GM15510 (cell line): ENCODE data around the gene ABCF2.

Experiments used
- POLR2A ChIP-seq: IDR thresholded peaks from 3 replicates; pipeline ENCODE4 v1.6.1; 2011; ENCODE audit warnings: borderline replicate concordance; ENCODE audit not compliant: insufficient read length; ENCODE audit errors: extremely low read depth

The ABCF2 gene

DNA sequence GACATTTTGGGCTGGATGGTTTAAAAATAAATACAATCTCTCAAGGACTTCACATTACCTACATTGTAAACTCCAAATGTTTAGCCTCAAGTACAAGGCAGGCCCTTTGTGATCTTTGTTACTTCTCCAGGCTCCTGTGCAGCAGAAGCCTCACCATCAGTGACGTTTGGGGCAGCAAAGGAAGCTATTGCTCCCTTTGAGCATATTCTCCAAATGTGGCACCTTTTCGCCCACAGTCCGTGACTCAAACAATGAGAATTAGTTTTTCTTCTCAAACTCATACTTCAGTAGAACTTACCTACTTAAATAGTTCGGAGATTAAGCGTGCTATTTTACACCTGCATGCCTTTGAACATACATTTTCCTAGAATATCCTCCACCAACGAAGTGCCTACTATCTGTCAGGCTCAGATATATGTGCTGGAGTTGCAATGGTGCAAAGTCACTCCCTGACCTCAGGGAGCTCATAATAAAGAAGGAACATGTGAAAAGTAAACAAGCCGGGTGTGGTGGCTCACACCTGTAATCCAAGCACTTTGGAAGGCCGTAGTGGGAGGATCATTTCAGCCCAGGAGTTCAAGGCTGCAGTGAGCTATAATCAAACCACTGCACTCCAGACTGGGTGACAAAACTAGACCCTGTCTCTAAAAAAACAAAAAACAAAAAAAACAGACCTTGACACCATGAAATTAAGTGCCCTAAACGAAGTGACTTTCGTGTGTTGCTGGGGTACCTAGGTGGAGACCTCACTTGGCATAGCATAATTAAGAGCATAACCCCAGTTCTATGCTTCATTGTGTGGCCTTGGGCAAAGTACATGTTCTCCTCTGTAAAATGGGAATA lies 1.2 kb upstream of the ABCF2 start:
- TF ChIP-seq POLR2A: no peak

DNA sequence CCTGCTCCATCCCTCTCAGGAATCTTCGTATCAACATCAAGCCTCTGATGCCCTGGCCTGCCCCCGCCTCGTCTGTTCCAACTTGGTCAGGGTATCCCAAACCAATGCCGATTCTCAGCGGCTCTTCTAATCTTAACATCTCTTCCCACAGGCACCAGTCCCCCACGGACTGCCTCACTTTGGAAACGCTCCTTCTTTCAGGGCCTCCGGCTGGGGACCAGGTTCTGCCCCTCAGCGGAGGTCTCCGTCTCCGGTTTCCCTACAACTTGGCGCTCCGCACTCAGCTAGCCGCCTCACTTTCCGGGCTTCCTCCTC lies 488 bp downstream of the ABCF2 start:
- TF ChIP-seq POLR2A: no peak

DNA sequence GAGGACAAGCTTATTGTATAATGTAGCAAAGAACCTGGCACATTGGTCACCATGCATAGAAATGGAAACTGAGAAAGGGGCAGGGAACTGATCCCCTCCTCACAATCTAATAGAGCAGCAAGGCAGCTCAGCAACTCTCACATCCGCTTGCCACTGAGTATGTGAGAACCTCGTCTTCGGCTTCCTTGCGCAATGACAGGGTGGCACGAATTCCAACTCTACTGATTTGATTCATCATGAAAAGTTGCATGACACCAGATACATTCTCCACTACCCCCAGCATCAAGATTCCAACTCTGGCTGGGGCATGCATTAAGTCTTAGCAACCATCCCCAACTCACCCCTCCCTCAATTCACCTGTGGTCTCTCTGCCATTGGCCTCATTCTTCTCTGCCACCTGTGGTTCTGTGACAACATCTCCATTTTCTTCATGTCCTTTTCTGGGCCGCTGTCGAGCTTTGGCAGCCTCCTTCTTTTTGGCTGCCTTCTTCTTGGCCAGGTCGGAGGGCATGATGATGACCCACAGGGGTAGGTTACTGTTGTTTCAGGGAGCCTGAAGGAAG lies 976 bp downstream of the ABCF2 start:
- TF ChIP-seq POLR2A: no peak

DNA sequence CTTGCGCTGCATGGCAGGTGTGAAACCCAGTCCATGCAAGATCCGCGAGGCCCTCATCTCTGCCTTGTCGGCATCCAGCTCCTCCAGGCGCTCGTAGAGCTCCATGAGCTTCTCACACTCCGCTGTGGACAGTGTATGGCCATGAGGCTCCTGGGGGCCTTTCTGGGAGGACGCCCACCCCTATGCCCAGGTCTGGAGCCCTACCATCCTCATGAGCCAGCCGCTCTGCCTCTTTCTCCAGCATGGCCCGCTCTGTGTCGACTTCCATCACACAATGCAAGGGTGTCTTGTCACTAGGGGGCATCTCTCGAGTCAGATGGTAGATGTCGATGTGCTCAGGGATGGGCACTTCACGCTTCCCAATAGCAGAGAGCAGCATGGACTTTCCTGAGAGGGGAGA lies 3.3 kb downstream of the ABCF2 start:
- TF ChIP-seq POLR2A: no peak

DNA sequence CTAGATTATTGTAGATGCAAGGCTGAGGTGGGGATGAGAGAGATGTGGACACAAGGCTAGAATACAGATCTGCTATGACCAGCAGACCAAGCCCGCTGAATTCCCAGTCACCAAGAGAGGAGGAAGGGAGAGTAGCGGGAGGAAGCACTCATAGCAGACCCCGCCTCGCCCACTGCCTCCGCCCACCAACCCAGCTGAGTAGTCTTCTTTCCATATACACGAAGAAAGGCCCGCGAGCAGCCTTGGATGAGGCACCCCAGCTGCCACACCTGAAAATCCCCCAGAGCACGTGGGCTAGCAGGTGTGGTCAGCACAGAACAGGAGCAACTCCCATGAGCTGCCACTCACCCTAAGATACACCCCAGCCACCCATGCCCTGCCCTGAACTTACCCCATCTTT lies 8.8 kb downstream of the ABCF2 start:
- TF ChIP-seq POLR2A: no peak

DNA sequence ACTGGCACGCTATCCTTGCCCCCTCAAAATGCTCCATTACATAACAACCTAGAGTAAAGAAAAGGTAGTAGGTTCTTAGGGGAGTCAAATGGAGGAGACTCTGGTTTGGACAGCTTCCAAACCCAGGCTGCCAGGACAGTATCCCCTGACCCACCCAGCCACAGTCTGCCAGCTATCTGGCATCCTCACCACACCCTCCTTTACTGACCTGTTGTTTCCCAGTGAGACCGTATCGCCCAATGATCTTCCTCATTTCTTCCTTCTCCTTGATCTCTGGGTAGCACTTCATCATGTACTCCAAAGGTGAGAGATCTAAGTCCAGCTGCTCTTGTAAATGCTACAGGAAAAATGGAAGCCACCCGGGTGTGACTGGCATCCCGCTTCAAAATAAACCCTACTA lies 11.6 kb downstream of the ABCF2 start:
- no peak for TF ChIP-seq POLR2A

DNA sequence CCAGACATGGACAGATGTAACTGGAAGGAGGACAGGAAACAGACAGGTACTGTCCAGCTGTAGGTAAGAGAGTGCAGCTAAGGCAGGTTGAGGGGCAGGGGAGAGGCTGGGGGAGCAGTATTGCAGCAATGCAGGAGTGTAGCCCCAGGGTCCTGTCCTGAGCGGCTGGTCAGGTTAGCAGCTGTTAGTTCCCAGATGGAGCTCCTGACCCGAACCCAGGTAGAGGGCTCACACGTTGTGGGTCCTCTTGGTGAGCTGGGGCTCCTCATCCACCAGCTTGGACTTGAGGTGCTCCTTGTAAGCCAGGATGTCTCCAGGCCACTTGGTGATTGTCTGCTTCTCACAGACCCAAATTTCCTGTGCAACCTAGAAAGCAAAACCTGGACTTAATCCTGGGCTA lies 13.2 kb downstream of the ABCF2 start:
- no peak for TF ChIP-seq POLR2A

DNA sequence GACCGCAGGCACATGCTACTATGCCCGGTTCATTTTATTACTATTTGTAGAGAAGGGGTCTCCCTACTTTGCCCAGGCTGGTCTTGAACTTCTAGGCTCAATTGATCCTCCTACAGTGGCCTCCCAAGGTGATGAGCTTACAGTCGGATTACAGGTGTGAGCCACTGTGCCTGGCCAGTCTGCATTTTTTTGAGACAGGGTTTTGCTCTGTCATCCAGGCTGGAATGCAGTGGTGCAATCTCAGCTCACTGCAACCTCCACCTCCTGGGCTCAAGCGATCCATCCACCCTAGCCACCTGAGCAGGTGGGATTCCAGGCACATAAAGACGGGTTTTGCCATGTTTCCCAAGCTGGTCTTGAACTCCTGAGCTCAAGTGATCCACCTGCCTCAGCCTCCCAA lies 14.4 kb downstream of the ABCF2 start:
- no peak for TF ChIP-seq POLR2A

DNA sequence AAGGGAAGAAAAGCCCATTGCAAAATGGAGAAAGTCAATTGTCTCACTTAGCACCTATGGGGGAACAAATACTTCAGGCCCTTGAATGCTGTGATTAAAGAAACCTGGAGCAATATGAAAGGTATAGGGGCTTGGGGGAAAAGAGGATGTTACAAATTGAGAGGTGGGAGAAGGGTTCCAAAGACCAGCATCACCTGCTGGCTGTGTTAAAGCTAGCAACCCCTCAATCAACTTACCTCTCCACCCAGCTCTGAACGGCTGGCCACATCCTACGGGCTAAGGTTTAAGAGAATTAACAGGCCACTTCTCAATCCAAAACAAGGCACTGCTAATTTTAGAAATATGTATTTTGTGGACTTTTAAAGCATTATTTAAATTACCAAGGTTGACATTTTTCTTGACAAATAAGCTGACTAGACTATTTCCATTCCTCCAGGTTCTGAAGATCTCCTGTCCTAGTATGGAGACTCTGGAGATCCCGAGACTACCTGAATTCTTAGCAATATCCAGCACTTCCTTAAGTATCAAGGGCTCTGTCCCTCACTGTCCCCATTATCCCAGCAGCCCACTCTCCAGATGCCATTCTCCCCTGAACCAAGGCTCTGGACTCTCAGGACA lies 15.7 kb downstream of the ABCF2 start:
- no peak for TF ChIP-seq POLR2A

DNA sequence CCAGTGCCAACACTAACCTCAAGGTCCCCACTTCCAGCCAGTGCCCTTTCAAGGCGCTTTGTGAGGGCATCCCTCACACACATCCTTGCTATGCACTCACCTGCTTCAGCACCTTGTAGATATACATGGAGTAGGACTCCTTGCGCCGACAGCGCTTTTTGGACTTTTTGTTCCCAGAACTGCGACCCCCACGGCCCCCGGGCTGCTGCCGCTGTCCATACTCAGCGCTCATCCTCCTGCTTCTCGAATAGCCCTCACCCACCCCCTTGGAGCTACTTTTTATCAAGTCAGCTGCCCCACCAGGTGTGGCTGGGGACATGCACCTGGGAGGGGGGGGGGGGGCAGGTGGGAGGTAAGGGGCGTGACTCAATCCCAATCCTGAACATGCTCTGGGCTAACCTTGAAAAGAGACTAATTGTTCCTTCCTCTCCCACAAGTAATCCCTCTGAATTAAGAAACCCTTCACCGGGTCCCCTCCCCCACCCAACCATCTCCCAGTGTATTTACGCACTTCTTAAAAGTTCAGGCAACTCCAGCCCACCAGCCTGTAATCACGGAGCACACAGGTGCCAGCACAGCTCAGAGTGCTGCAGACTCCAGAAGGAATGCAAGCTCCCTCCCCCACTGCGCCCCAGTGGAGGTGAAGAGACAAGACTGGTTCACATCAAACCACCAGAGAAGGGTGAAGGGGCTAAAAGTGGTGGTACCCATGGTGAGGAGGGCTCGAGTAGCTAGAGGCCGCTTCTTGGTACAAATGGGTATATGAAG lies 16.7 kb downstream of the ABCF2 start, which contains the start of gene H2BK1:
TSS of gene H2BK1 (minus strand) at position 402 of the 768 bp plus-strand sequence. CDS start at position 232, 170 bp downstream.
- no peak for TF ChIP-seq POLR2A

DNA sequence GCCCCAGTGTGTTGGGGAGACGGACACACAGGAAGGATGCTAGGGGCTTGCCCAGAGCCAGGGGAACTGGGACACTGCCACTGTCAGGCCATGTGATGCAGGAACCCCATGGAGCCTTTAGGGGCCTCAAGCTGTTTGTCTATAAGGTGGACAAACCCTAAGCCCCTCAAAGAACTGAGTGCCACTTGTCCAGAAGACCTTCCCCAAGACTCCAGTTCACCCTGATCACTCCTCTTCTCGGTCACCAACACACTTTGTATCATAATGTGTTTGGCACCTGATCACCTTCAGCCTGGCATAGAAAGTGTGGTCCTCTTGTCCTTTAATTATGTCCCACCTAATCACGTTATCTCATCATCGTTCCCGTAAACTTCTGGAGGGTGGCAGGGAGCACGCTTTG lies 17.4 kb downstream of the ABCF2 start:
- no peak for TF ChIP-seq POLR2A

DNA sequence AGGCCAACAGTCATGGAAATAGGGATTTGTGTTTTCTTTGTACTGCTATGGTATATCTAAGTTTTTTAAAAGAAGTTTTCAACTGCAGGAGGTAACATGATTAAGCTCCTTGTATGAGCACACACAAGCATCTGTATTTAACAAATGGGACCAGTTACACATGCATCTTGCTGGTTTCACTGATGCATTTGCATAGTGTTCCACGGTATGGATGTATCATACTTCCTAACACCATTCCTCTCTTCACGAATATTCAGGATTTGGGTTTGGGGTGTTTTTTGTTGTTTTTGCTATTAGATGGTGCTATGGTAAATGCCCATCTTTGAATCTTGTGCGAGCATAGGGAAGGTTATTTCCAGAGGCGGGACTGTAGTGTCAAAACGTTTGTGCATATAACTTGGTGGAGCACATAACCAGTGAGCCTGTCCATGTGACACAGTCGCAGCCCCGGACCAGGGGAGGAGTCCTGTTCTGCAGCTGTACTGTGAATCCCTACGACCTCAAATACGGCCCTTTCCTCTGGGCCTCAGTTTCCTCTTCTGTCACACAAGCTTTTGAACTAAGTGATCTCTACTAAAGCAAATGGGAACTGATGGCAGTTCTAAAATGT lies 18.6 kb downstream of the ABCF2 start:
- TF ChIP-seq POLR2A: no peak

DNA sequence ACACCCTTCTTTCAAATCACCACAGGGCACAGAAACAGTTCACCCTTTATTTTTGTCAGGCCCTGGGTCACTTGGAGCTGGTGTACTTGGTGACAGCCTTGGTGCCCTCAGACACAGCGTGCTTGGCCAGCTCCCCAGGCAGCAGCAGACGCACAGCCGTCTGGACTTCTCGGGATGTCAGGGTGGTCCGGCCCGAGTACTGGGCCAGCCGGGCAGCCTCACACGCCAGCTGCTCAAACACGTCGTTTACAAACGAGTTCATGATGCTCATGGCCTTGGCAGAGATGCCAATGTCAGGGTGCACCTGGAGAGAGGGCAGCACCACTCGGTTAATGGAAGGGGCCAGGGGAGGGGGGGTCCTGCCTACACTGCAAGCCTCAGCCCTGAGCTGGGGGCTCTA lies 19.2 kb downstream of the ABCF2 start:
- TF ChIP-seq POLR2A: no peak

DNA sequence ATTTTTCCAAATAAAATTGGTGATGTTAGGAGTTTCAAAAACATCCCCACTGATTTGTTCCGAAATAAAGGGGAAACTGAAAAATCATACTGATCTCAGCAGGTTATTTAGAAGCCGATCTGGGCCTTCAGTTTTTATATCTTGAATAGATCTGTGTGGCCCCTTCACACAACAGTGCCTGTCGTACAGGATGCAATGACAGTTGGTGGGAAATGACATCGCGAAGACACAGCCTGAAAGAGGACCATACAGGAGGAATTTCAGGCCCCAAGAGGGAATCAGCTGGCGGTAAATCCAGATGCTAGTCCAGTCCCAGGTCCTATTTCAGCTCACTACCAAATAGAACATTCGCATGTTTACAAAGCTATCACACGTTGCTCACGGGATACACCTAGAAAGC lies 19.7 kb downstream of the ABCF2 start:
- no peak for TF ChIP-seq POLR2A

DNA sequence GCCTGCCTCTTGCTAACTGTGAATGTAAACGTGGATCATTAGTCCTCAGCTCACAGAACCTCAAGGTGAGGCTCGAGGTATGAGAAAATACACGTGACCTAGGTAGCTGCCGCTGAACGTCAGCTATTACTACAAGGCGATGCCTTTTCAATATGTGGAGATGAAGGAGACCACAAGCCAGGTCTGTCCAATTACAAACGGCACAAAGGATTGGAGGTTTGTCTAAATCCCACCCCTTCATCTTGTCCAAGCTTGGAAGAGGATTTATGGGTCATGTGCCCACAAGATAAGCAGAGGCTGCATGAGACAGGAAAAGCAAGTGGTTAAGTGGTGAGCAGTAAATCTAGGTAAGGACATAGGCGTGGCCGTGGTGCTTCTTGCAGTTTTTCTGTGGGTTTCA lies 20.1 kb downstream of the ABCF2 start:
- no peak for TF ChIP-seq POLR2A

DNA sequence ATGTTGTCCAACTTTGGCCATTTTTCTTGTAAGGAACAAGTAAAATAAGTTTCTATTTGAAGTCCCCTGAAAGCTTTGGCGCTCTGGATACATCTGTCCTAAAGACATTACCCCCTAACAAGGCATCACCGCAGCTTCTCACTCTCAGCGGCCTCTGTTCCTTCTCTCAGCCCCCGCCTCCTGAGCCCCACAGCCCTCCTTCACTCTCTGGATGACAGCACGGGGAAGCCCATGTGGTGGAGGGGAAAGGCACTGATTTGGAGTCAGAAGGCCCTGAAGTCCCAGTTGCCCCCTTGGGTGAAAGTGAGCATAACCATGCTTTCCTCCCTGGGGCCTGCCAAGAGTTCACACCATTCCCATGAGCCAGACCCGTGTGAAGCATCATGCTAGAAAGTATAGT lies 21.3 kb downstream of the ABCF2 start:
- TF ChIP-seq POLR2A: no peak
